CD4-positive, alpha-beta T cell treated with Interleukin-15 for 4 hours (primary cell): ENCODE measurements around the gene ABCE1.
"Not testable (repeated sequence)": the region's sequence is repeated elsewhere in the genome, so short reads cannot be mapped to it uniquely, and the experiment has no call there.

ENCODE experiments used
- DNase-seq: peaks from one replicate; pipeline ENCODE4 v3.0.0-alpha.2; 2020; ENCODE audit warnings: low spot score

ABCE1 gene

DNA sequence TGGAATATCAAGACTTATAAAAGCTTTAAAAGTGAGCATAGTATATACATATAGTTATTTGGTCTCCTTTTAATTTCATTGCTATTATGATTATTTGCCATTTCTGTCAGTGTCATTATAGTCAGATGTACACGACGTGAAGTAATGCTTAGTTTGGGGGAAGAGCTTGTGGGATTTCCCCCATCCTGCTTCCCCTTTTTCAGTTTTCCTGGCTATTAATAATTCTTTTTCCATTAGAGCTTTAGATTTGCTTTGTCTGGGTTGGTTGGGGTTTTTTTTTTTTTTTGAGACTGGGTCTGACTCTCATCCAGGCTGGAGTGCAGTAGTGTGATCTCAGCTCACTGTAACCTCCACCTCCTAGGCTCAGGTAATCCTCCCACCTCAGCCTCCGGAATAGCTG is 5.4 kb downstream of the ABCE1 start:
- no peak for DNase-seq

DNA sequence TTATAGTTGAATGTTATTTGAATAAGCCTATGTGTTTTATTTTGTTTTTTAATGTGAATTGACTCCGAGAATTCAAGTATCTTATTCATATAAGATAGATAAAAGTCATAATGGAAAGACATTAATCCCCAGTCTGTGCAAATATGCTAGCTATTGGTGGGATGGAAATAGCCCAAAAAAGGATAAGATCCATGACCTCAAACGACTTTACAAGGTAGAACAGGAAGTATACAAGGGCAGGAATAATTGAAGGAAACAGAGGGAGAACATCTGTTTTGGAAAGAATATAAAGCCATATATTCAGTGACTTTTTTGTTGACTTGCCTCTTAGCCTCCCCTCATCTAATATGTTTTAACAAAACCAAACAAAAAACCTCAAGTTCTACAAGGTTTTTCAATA is 9.0 kb downstream of the ABCE1 start:
- DNase-seq, result no peak

- DNase-seq, result no peak
Observed at GRCh38 chr4:145108128-145108527, 10.0 kb downstream of the ABCE1 start.

DNA sequence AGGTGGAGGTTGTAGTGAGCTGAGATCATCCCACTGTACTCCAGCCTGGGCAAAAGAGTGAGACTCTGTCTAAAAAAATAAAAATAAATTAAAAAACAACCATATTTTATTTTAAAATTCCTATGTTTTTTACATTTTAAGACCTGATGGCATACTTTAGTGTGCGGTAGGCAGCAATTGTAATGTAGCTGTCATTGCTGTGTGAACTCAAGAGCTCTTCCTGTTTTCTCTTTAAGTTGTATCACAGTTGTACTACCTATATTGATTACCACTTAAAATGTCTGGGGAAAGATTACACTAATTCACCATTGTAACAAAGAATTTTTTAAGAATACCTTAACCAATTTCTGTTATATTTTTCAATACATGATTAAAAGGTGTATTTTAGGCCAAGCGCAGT is 27.3 kb downstream of the ABCE1 start:
- no peak for DNase-seq

GRCh38 chr4:145130130-145130529 is 32.0 kb downstream of the ABCE1 start:
- DNase-seq, result no peak

DNA sequence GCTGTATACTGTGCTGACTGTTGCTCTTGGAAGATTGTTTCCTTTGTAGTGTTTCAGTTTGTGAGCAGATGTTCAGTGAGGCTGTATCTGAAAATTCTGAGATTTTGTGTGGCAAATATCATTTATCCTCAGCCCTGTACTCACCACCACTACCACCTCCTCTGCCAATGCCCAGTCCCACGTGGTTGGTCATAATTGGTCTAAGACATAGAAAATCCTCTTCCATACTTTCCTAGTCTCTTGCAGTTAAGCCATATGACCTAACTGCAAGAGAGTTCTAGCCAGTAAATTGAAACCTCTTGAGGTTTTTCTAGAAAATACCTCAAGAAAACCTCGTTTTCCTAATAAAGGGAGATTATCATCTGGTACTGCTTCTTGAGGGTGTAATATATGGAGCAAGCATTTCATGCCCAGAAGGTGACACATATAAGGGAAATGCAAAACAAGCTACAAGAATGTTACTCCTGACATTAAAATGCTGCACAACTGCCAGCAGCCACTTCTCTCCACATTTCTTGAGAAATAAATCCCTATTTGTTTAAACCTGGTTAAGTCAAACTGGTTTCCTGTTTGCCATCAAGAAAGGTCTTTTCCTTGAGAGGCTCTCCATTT is 32.8 kb downstream of the ABCE1 start:
- DNase-seq, result peak; percentile 5

DNA sequence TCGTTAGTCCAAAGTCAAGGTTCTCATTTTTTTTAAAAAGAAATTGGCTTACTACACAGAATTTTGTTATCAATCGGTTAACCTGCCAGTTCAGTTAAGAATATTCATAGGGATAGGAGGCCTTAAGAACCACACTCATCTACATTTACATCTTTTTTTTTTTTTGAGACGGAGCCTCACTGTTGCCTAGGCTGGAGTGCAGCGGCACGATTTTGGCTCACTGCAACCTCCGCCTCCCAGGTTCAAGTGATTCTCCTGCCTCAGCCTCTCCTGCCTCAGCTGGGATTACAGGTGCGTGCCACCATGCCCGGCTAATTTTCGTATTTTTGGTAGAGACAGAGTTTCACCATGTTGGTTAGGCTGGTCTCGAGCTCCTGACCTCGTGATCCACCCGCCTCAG is 33.7 kb downstream of the ABCE1 start:
- no peak for DNase-seq

- DNase-seq, result no peak
Observed at GRCh38 chr4:145132511-145133098, 34.5 kb downstream of the ABCE1 start.

GRCh38 chr4:145136219-145136618 is 38.1 kb downstream of the ABCE1 start:
- not testable (repeated sequence) for DNase-seq

GRCh38 chr4:145148980-145149379 is 50.9 kb downstream of the ABCE1 start:
- no peak for DNase-seq

GRCh38 chr4:145153181-145153903 is 55.2 kb downstream of the ABCE1 start:
- DNase-seq, result no peak

DNA sequence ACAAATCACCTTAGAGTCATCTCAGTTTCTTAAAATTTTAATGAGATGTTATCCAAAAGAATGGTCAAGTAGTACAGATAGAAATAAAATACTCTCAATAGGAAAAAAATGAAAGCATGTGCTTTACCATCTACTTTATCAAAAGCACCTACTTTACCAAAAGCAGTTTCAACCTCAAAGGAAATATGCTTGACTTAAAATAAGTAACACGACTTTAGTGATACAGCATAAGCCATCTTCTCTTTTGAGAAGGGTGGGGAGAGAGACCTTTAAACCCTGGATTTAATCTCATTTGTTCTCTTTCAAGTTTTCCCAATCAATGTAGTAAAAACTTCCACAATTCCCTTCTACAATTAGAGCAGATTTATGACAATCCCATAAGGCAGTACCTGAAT is 55.8 kb downstream of the ABCE1 start:
- no peak for DNase-seq

GRCh38 chr4:145154573-145154972 is 56.5 kb downstream of the ABCE1 start:
- DNase-seq, result peak; percentile 13

DNA sequence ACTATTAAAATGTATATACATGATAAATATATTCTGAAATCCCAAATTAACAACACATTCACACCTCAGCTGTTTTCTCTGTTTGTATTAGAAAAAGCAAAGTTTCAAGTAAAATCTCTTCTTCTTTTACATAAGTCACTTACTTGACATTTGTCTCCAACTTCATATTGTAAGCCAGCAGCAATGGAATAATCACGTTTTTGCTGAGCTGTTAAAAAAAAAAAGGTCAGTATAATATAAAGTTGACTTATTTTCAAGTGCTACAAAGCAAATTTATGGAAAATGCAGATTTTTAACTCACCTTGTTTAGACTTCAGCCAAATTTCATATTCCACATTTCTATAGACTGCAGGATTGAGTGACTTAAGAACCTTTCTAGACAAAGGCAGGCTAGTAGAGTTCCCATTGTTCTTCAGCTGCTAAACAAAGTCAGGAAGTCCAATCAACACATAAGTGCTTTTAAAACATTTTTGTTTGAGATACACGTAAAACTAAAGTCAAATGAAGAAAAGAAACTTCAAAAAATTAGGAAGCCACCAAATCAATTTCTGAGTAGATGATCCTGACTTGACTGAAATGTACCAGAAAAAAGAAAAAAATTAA is 57.3 kb downstream of the ABCE1 start:
- DNase-seq, result no peak

DNA sequence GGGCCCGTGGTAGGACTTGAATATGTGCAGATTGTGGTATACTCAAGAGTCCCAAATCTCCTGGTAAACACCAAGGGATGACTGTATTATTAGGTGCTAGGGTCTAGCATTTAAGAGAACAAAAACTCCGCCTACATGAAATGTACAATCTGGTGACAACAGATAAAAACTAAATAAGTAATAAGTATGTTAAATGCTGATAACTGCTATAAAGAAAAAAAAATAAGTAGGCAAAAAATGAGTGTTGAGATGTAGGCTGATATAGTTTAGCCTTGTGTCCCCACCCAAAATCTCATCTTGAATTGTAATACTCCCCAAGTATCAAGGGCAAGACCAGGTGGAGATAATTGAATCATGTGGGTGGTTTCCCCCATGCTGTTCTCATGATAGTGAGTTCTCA is 58.9 kb downstream of the ABCE1 start:
- no peak for DNase-seq

GRCh38 chr4:145161549-145161948 is 63.4 kb downstream of the ABCE1 start:
- no peak for DNase-seq

- no peak for DNase-seq
Observed at GRCh38 chr4:145167887-145168286, 69.8 kb downstream of the ABCE1 start.

DNA sequence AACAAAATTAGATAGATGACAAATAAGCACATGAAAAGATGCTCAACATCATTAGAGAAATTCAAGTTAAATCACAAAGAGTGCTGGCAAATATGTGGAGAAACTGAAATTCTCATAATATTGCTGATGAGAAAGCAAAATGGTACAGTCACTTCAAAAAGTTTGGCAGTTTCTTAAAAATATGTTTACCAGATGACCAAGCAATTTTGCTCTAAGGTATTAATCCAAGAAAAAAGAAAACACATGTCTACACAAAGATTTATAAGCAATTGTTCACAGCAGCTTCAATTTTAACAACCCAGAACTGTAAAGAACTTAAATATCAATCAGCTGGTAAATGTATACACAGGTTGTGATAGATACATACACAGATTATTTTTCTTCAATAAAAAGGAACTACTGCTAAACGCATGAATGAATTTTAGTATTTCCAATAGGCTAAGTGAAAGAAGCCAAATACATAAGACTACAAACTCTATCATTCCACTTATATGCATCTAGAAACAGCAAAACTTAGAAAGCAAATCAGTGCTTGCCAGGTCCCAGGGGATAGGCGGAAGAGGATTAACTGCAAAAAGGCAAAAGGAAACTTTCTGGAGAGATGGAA is 70.6 kb downstream of the ABCE1 start:
- DNase-seq, result no peak

GRCh38 chr4:145170223-145170622 is 72.1 kb downstream of the ABCE1 start:
- no peak for DNase-seq

DNA sequence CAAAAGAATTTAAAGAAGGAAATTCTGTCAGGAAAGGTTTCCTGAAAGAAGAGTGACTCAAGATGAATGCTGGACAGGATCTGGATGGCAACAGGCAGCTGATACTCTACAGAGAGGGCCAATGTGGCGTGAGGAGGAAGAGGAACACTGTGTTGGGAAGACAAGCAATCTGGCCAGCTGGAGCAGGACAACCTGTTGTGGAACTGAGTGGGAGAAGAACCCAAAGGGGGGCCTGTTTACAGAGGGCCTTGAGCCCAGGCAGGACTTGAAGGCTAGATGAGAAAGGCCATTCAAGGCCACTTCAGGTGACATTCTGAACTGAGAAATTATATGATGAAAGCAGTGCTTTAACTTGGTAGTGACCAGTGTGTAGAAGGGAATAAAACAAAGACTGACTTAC is 73.8 kb downstream of the ABCE1 start:
- no peak for DNase-seq

GRCh38 chr4:145176641-145177432 is 78.7 kb downstream of the ABCE1 start:
- peak; percentile 42 for DNase-seq

DNA sequence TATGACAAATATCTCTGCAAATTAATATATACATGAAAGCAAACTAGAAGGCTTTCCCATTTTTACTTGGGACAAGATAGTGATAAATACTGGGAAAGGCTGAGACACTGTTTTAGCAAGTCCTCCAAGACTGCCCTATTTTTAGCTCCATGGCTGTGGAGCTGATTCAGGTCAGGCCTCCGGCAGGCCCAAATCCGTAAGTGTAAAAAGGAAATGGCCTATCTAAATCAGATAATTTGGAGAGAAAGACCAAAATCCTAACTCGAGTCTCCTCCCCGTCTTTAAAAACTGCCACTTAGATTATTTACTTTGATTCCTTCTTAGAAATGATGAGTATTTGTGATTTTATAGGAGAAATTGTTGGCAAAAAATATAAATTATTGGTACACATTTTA is 79.4 kb downstream of the ABCE1 start:
- no peak for DNase-seq
